K562 (cell line): Measurements from ENCODE around the gene KRAS. TPM values are rescaled to one million over a fixed set of nuclear protein-coding genes. Genes with fewer than 3 reads are reported as not detected.

Experiments
- DPF2 ChIP-seq: fragments of 450-650 bp; IDR thresholded peaks from 2 replicates; pipeline ENCODE4 v1.6.1; 2016
- ETV5 ChIP-seq: sonication (generic); formaldehyde crosslinking; IDR thresholded peaks from 2 replicates; pipeline ENCODE4 v1.4.0; 2020; ENCODE audit warnings: low read depth, mild to moderate bottlenecking, missing genetic modification reagents
- GTF2E2 ChIP-seq: fragments of 200-800 bp; sonication (Bioruptor generic); IDR thresholded peaks from 2 replicates; pipeline ENCODE4 v1.6.1; 2016; ENCODE audit warnings: missing genetic modification characterization, missing compliant biosample characterization
- LCOR ChIP-seq: sonication (generic); formaldehyde crosslinking; IDR thresholded peaks from 2 replicates; pipeline ENCODE4 v1.8.0; 2022; ENCODE audit warnings: mild to moderate bottlenecking, missing genetic modification reagents
- NONO ChIP-seq, 2 experiments: fragments of 200-400 bp in 1 of 2; fragments of 450-650 bp in 1 of 2; formaldehyde crosslinking in 1 of 2; IDR thresholded peaks; 2 replicates each; pipeline ENCODE4 v1.6.1; 2017; ENCODE audit warnings: low read depth in 2 of 2, mild to moderate bottlenecking in 2 of 2, moderate library complexity in 2 of 2, low read length in 1 of 2
- NR2F6 ChIP-seq: fragments of 450-650 bp; formaldehyde crosslinking; IDR thresholded peaks from 2 replicates; pipeline ENCODE4 v1.4.0; 2020; ENCODE audit warnings: mild to moderate bottlenecking
- PTRF ChIP-seq: fragments of 450-650 bp; IDR thresholded peaks from 2 replicates; pipeline ENCODE4 v1.6.1; 2016; ENCODE audit warnings: mild to moderate bottlenecking, missing genetic modification characterization, missing compliant biosample characterization
- SIN3B ChIP-seq: fragments of 450-650 bp; IDR thresholded peaks from 2 replicates; pipeline ENCODE4 v1.6.1; 2017; ENCODE audit warnings: low read depth, mild to moderate bottlenecking, moderate library complexity
- STAT5A ChIP-seq: IDR thresholded peaks from 2 replicates; pipeline ENCODE4 v1.6.1; 2012; ENCODE audit warnings: low read length, inconsistent platforms, borderline replicate concordance
- TEAD4 ChIP-seq, 2 experiments: sonication (generic) in 1 of 2; formaldehyde crosslinking in 1 of 2; IDR thresholded peaks; 2 replicates each; pipeline versions ENCODE4 v1.6.1 to v1.8.0; 2012 to 2022; ENCODE audit warnings: borderline replicate concordance in 1 of 2, inconsistent platforms in 1 of 2, low read length in 1 of 2, mild to moderate bottlenecking in 1 of 2, missing genetic modification reagents in 1 of 2
- THRAP3 ChIP-seq: fragments of 450-650 bp; IDR thresholded peaks from 2 replicates; pipeline ENCODE4 v1.6.1; 2016; ENCODE audit warnings: mild to moderate bottlenecking, inconsistent platforms, borderline replicate concordance
- ZNF175 ChIP-seq: fragments of 200-800 bp; sonication (Bioruptor generic); IDR thresholded peaks from 2 replicates; pipeline ENCODE4 v1.6.1; 2016; ENCODE audit warnings: low read depth, mild to moderate bottlenecking, missing genetic modification characterization, missing compliant biosample characterization
- ZNF239 ChIP-seq: fragments of 250-450 bp; sonication (Bioruptor Pico); IDR thresholded peaks from 2 replicates; pipeline ENCODE4 v1.4.0; 2020; ENCODE audit warnings: mild to moderate bottlenecking
- polyA plus RNA-seq, 8 experiments: library from polyadenylated mRNA; depleted of rRNA in 4 of 8; stranded (reverse) in 5 of 8; unstranded in 3 of 8; fragments of >200 nt; fragmentation: Nextera tagmentation in 2 of 8; fragmentation: Illumina TruSeq in 1 of 8; extraction: Ambion mirVana in 2 of 8; extraction: Trizol in 1 of 8; gene quantifications; 2 replicates each; pipeline versions ENCODE4 v1.2.1 to v1.2.3, GENCODE V29; 2011 to 2014; ENCODE audit warnings: inconsistent platforms in 1 of 8, missing spikeins in 1 of 8
- total RNA-seq, 7 experiments: library from RNA; depleted of rRNA in 6 of 7; stranded (reverse); fragments of >200 nt in 6 of 7; fragmentation: Illumina TruSeq in 2 of 7; extraction: Trizol in 2 of 7; gene quantifications; 2 replicates each; pipeline versions ENCODE4 v1.2.1 to v1.2.3, GENCODE V29; 2011 to 2021; ENCODE audit warnings: low replicate concordance in 1 of 7
- TF ChIP-seq, protein P1 (sequence below), 2 experiments: fragments of 450-650 bp in 1 of 2; sonication (generic) in 1 of 2; formaldehyde crosslinking in 1 of 2; IDR thresholded peaks in 1 of 2; conservative IDR thresholded peaks in 1 of 2; 2 replicates each; pipeline versions ENCODE4 v1.6.1 to v1.8.1; 2016 to 2023; ENCODE audit warnings: mild to moderate bottlenecking in 2 of 2, moderate library complexity in 2 of 2, inconsistent platforms in 1 of 2, missing genetic modification reagents in 1 of 2
- TF ChIP-seq, protein P2 (sequence below): sonication (generic); formaldehyde crosslinking; IDR thresholded peaks from 2 replicates; pipeline ENCODE4 v1.8.0; 2023; ENCODE audit warnings: mild to moderate bottlenecking, missing genetic modification reagents
- TF ChIP-seq, protein P3 (sequence below): fragments of 250-450 bp; sonication (Bioruptor Pico); IDR thresholded peaks from 2 replicates; pipeline ENCODE4 v1.8.0; 2021; ENCODE audit warnings: mild to moderate bottlenecking, moderate library complexity
- TF ChIP-seq, protein P4 (sequence below): fragments of 450-650 bp; formaldehyde crosslinking; IDR thresholded peaks from 2 replicates; pipeline ENCODE4 v1.4.0; 2020; ENCODE audit warnings: mild to moderate bottlenecking, mixed read lengths
- TF ChIP-seq, protein P5 (sequence below): fragments of 450-650 bp; IDR thresholded peaks from 2 replicates; pipeline ENCODE4 v1.6.1; 2016; ENCODE audit warnings: low read depth, mild to moderate bottlenecking, moderate library complexity

KRAS gene
- total and polyA plus RNA-seq, 9 of the 15 experiments (the other 6 are each of a cell fraction or from before 2014, with no cell fraction given) = 7.2 to 21.2 (median 12.7) TPM

DNA sequence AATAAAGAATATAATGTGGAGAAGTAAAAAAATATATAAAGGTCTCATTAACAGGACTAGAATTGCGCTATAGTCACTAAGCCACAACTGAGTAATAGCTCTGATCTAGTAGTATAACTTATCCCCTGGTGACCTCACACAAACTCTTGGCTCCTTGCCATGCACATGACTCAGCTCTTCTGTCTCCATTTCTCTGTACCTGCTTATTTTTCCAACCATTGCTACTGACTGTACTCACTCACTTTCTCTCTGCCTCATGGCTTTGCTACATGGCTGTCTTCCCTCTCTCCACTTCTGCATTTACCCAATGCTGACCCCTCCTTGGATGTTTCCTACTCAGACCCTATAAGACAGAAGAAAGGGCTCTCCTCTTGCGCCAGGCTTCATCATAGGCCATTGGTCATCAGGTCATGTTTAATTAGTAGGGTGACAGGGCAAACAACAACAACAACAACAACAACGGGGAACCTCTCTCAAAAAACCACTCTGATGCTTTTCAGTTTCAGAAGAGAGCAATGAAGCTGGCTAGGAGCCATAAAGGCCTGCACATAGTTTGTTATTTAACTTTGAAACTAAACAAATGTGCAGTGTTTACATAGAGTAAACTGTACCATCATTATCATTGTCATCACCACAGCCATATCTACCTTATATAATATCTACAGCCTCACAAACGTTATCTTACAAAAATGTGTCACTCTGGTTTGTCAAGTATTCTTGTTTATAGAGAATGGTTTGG is 25.6 kb upstream of the KRAS start (continued):
- TF ChIP-seq THRAP3 = no peak
- TF ChIP-seq, protein P1, sequence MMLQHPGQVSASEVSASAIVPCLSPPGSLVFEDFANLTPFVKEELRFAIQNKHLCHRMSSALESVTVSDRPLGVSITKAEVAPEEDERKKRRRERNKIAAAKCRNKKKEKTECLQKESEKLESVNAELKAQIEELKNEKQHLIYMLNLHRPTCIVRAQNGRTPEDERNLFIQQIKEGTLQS (IDR thresholded peaks at IDR 0.05) = peak; percentile 88
- TF ChIP-seq, protein P1 (CRISPR knock-in tag; conservative IDR thresholded peaks at IDR 0.05) = no peak
- no peak for TF ChIP-seq LCOR
- no peak for TF ChIP-seq SIN3B
- no peak for TF ChIP-seq GTF2E2 (tag)
- TF ChIP-seq, protein P2, sequence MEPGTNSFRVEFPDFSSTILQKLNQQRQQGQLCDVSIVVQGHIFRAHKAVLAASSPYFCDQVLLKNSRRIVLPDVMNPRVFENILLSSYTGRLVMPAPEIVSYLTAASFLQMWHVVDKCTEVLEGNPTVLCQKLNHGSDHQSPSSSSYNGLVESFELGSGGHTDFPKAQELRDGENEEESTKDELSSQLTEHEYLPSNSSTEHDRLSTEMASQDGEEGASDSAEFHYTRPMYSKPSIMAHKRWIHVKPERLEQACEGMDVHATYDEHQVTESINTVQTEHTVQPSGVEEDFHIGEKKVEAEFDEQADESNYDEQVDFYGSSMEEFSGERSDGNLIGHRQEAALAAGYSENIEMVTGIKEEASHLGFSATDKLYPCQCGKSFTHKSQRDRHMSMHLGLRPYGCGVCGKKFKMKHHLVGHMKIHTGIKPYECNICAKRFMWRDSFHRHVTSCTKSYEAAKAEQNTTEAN (CRISPR knock-in tag) = no peak
- TF ChIP-seq, protein P3, sequence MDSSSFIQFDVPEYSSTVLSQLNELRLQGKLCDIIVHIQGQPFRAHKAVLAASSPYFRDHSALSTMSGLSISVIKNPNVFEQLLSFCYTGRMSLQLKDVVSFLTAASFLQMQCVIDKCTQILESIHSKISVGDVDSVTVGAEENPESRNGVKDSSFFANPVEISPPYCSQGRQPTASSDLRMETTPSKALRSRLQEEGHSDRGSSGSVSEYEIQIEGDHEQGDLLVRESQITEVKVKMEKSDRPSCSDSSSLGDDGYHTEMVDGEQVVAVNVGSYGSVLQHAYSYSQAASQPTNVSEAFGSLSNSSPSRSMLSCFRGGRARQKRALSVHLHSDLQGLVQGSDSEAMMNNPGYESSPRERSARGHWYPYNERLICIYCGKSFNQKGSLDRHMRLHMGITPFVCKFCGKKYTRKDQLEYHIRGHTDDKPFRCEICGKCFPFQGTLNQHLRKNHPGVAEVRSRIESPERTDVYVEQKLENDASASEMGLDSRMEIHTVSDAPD = no peak
- peak; percentile 87 for TF ChIP-seq DPF2
- TF ChIP-seq ZNF175 (CRISPR knock-in tag) = no peak
- TF ChIP-seq TEAD4 (IDR thresholded peaks at IDR 0.05; ENCODE audit: low read length) = no peak
- no peak for TF ChIP-seq TEAD4 (CRISPR knock-in tag; IDR thresholded peaks at IDR 0.05; ENCODE audit: borderline replicate concordance)
- TF ChIP-seq PTRF (tag) = peak; percentile 67
- TF ChIP-seq, protein P4, sequence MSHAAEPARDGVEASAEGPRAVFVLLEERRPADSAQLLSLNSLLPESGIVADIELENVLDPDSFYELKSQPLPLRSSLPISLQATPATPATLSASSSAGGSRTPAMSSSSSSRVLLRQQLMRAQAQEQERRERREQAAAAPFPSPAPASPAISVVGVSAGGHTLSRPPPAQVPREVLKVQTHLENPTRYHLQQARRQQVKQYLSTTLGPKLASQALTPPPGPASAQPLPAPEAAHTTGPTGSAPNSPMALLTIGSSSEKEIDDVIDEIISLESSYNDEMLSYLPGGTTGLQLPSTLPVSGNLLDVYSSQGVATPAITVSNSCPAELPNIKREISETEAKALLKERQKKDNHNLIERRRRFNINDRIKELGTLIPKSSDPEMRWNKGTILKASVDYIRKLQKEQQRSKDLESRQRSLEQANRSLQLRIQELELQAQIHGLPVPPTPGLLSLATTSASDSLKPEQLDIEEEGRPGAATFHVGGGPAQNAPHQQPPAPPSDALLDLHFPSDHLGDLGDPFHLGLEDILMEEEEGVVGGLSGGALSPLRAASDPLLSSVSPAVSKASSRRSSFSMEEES (CRISPR knock-in tag) = no peak
- no peak for TF ChIP-seq ETV5 (CRISPR knock-in tag)
- no peak for TF ChIP-seq STAT5A
- TF ChIP-seq NR2F6 (CRISPR knock-in tag) = no peak
- no peak for TF ChIP-seq NONO (IDR thresholded peaks at IDR 0.05; ENCODE audit: low read depth in 2 of 2, low read length in 1 of 2)
- TF ChIP-seq ZNF239 (CRISPR knock-in tag) = no peak
- TF ChIP-seq, protein P5, sequence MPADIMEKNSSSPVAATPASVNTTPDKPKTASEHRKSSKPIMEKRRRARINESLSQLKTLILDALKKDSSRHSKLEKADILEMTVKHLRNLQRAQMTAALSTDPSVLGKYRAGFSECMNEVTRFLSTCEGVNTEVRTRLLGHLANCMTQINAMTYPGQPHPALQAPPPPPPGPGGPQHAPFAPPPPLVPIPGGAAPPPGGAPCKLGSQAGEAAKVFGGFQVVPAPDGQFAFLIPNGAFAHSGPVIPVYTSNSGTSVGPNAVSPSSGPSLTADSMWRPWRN = no peak
